ENCODE data around the gene PTDSS2. TPM values are rescaled to one million over a fixed set of nuclear protein-coding genes. Genes with fewer than 3 reads are reported as not detected.
A peak's percentile ranks its signal among the peaks of the same experiment; 100 is the strongest.

PTDSS2 gene
- total RNA-seq, 1 experiment from 2014 or later, result 28.2 TPM

DNA sequence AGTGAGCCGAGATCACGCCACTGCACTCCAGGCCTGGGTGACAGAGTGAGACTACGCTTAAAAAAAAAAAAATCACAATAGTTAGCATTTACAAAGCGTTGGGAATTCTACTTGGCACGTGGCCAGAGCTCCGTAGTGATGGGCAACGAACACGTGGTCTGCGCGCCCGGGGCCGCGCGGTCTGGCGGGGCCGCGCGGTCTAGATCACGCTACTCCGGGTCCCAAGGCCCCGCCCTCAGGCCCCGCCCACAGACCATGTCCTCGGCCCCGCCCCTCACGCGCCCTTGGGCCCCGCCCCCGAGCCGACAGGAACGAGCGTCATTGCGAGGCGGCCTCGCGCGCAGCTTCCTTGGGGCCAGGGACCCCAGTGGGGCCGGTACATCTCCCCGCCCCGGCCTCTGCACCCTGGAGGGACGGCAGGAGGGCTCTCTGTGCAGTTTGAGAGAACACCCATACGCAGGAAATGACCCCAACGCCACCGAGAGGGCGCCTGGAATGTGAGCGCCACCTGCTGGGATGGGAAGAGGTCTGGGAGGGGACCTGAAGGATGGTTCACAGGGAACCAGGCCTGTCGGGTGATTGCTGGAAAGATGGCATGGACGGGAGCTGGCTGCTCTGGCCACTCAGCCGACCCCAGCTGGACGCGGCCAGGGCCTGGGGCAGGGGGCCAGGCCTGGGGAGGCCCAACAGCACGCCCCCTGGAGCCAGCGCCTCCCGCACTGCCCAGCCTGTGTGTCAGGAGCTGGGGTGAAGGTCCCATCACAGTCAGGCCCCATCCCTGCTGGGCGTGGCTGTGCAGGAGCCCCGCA lies 2.0 kb upstream of the PTDSS2 start:
- H3K4me1 Mint-ChIP-seq (ENCODE audit: insufficient read depth, unreplicated experiment), result peaks cover 18% of the 10 kb centered on the region
- CTCF ChIA-PET, result interaction anchor here (0.6 to 2.8 kb wide), 38 partner anchors 9 to 1125 kb away, joined by 3 to 33 read pairs (median 4); partner anchors contain the start of genes BET1L, IFITM2, PKP3 and RIC8A
- BruUV-seq (replicated peaks), result TSS peak; percentile 57

DNA sequence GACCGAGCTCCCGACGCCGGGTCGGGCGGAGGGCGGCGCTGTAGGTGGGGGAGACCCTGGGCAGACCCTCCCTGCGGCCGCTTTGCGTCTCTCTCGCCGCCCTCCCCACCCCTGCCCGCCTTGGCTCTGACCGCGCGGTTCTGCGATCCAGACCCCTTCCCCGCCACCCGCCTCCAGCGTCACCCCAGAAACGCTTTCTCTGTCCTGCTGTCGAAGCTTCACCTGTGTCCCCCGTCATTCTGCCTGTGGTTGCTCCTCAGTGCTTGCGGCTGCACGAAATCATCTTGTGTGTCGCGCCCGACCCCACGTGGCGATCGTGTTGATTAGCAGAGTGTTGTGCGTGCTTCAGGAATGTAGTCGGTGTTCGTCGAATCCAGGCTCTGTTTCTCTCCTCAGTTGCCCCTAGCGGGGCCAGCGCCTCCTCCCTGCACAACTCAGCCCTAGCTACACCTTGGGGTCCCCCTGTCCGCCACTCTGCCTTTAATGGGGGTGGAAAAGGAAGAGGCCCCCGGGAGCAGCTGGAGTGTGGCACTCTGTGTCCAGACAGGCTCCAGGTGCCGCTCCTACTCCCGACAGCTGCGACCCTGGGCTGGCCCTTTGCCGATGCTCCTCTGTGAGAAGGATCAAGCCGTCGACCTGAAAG lies 851 bp downstream of the PTDSS2 start:
- H3K4me1 Mint-ChIP-seq (ENCODE audit: insufficient read depth, unreplicated experiment), result peaks cover 18% of the 10 kb centered on the region
- ChIA-PET POLR2A (interaction anchor here (0.6 to 6.0 kb wide), 19 partner anchors 10 to 355 kb away, joined by 3 to 75 read pairs (median 3); partner anchors contain the start of genes BET1L, EPS8L2, PKP3 and RIC8A), CTCF (interaction anchor here (0.5 to 2.4 kb wide), 8 partner anchors 8 to 168 kb away, joined by 3 to 12 read pairs (median 3); no protein-coding TSS in a partner anchor)
- H3K27ac Mint-ChIP-seq (ENCODE audit: low read depth, unreplicated experiment), result peak overlapping the region; percentile 89
- peak overlapping the region; percentile 87 for H3K4me3 Mint-ChIP-seq (ENCODE audit: unreplicated experiment)
- DNase-seq (ENCODE audit: unreplicated experiment), result peak; percentile 66
- BruUV-seq (replicated peaks), result no TSS peak
- no peaks in the 10 kb centered on the region for H3K27me3 Mint-ChIP-seq (ENCODE audit: insufficient read depth, unreplicated experiment)
- TF ChIP-seq, protein P1, sequence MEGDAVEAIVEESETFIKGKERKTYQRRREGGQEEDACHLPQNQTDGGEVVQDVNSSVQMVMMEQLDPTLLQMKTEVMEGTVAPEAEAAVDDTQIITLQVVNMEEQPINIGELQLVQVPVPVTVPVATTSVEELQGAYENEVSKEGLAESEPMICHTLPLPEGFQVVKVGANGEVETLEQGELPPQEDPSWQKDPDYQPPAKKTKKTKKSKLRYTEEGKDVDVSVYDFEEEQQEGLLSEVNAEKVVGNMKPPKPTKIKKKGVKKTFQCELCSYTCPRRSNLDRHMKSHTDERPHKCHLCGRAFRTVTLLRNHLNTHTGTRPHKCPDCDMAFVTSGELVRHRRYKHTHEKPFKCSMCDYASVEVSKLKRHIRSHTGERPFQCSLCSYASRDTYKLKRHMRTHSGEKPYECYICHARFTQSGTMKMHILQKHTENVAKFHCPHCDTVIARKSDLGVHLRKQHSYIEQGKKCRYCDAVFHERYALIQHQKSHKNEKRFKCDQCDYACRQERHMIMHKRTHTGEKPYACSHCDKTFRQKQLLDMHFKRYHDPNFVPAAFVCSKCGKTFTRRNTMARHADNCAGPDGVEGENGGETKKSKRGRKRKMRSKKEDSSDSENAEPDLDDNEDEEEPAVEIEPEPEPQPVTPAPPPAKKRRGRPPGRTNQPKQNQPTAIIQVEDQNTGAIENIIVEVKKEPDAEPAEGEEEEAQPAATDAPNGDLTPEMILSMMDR (IDR thresholded peaks at IDR 0.05; ENCODE audit: unreplicated experiment), result peak; percentile 24
- peaks cover 48% of the 10 kb centered on the region for H3K36me3 Mint-ChIP-seq (ENCODE audit: insufficient read depth, unreplicated experiment)
- H3K9me3 Mint-ChIP-seq (ENCODE audit: unreplicated experiment), result no peaks in the 10 kb centered on the region
- intact Hi-C loops (cut with micrococcal nuclease), result no loop called here

More for the DNA sequence above, 2.0 kb upstream of the PTDSS2 start:
- intact Hi-C loops (cut with micrococcal nuclease), result loop anchor here (1.0 to 5.0 kb wide), 5 partner anchors 41 to 241 kb away; partner anchors contain the start of genes BET1L, PKP3 and RIC8A
- peak; percentile 93 for DNase-seq (ENCODE audit: unreplicated experiment)
- POLR2A ChIA-PET, result interaction anchor here (0.6 to 6.0 kb wide), 20 partner anchors 18 to 240 kb away, joined by 3 to 75 read pairs (median 4); partner anchors contain the start of genes BET1L, PKP3, RIC8A and RNH1
- H3K4me3 Mint-ChIP-seq (ENCODE audit: unreplicated experiment), result peak overlapping the region; percentile 87
- H3K9me3 Mint-ChIP-seq (ENCODE audit: unreplicated experiment), result no peaks in the 10 kb centered on the region
- H3K27ac Mint-ChIP-seq (ENCODE audit: low read depth, unreplicated experiment), result peak overlapping the region; percentile 83
- peaks cover 26% of the 10 kb centered on the region for H3K36me3 Mint-ChIP-seq (ENCODE audit: insufficient read depth, unreplicated experiment)
- no peaks in the 10 kb centered on the region for H3K27me3 Mint-ChIP-seq (ENCODE audit: insufficient read depth, unreplicated experiment)
- TF ChIP-seq, protein P1 (IDR thresholded peaks at IDR 0.05; ENCODE audit: unreplicated experiment), result peak; percentile 89

DNA sequence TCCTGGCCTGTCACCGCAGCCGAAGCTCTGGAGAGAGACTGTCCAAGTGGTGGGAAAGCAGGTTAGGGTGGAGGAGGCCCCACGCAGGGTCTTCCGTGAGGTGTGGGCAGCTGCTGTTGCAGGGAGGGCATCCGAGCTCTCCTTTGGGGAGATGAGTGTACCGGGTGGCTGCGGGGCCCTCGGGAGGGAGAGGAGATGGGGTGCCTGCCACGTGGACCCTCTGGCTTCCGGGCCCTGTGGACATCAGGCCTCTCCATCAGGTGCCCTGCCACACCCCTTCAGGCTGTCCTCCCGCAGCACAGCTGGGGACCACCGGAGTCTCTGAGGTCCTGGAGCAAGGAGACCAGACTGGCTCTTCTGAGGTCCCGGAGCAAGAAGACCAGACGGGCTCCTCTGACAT lies 1.7 kb downstream of the PTDSS2 start:
- Mint-ChIP-seq H3K4me3 (ENCODE audit: unreplicated experiment) (peak overlapping the region; percentile 87), H3K9me3 (ENCODE audit: unreplicated experiment) (no peaks in the 10 kb centered on the region), H3K4me1 (ENCODE audit: insufficient read depth, unreplicated experiment) (peaks cover 16% of the 10 kb centered on the region), H3K36me3 (ENCODE audit: insufficient read depth, unreplicated experiment) (peaks cover 55% of the 10 kb centered on the region), H3K27me3 (ENCODE audit: insufficient read depth, unreplicated experiment) (no peaks in the 10 kb centered on the region), H3K27ac (ENCODE audit: low read depth, unreplicated experiment) (no peak overlapping the region)
- no peak for DNase-seq (ENCODE audit: unreplicated experiment)
- TF ChIP-seq, protein P1 (IDR thresholded peaks at IDR 0.05; ENCODE audit: unreplicated experiment), result no peak
- POLR2A ChIA-PET, result interaction anchor here (0.6 to 6.0 kb wide), 11 partner anchors 11 to 254 kb away, joined by 3 to 75 read pairs (median 3); partner anchors contain the start of genes BET1L, EPS8L2, PKP3 and RIC8A
- CTCF ChIA-PET, result interaction anchor here (0.7 to 2.4 kb wide), 6 partner anchors 9 to 169 kb away, joined by 3 to 12 read pairs (median 4); no protein-coding TSS in a partner anchor
- BruUV-seq (replicated peaks), result no TSS peak
- intact Hi-C loops (cut with micrococcal nuclease), result no loop called here

All from MCF 10A (cell line).